GM06990 (cell line): ENCODE data around the gene DOK7.

Experiments
- DNase-seq: peaks from one replicate; pipeline ENCODE4 v3.0.0-alpha.2; 2011; ENCODE audit not compliant: insufficient read length; ENCODE audit errors: extremely low read depth
- H3K27me3 ChIP-seq: replicated peaks from 2 replicates; pipeline ENCODE4 v1.6.0; 2011; ENCODE audit warnings: low read length; ENCODE audit not compliant: control insufficient read depth, insufficient read depth
- H3K36me3 ChIP-seq: 2 replicates; pipeline ENCODE4 v1.5.1; 2011; ENCODE audit warnings: low read length; ENCODE audit not compliant: control insufficient read depth, insufficient read depth
- H3K4me3 ChIP-seq: replicated peaks from 2 replicates; pipeline ENCODE4 v1.5.1; 2011; ENCODE audit warnings: low read depth, mild to moderate bottlenecking, control low read depth, low read length
- CTCF ChIP-seq: IDR thresholded peaks from 2 replicates; pipeline ENCODE4 v1.5.1; 2011; ENCODE audit warnings: low read length, control low read depth, mild to moderate bottlenecking, inconsistent platforms; ENCODE audit not compliant: insufficient read depth, poor library complexity, severe bottlenecking

The DOK7 gene

GRCh38 chr4:3442460-3442958 is 20.6 kb upstream of the DOK7 start:
- H3K36me3 ChIP-seq = no peaks in the 10 kb centered on the region
- no peaks in the 10 kb centered on the region; the same call in 1 of the 2 replicates for H3K27me3 ChIP-seq
- H3K4me3 ChIP-seq = no peak overlapping the region
- no peak for TF ChIP-seq CTCF
- no peak for DNase-seq

GRCh38 chr4:3442959-3443749 is 20.0 kb upstream of the DOK7 start:
- H3K4me3 ChIP-seq = no peak overlapping the region
- H3K36me3 ChIP-seq = no peaks in the 10 kb centered on the region
- DNase-seq = peak; percentile 69
- no peaks in the 10 kb centered on the region; the same call in 1 of the 2 replicates for H3K27me3 ChIP-seq
- TF ChIP-seq CTCF = peak; percentile 99

DNA sequence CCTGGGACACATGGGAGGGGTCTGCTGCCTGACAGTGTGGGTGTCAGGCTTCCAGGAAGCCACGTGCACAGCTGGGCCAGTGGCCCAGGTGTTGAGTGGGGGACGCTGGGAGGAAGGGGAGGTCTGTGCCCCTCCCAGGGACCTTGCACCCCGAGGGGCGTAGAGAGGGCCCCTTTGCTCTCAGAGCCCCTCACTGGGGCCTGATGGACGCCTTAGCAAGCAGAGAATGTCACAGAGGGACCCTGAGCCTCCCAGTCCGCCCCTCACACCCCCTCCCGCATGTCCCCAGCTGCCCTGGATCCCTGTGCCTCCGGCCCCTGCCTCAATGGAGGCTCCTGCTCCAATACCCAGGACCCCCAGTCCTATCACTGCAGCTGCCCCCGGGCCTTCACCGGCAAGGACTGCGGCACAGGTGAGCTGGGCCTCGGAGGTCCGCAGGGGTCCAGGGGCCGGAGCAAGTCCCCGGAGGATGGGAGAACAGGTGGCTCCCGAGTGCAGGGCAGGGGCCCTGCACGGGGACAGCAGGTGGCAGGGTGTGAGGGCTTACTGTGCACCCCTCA is 19.3 kb upstream of the DOK7 start:
- TF ChIP-seq CTCF = no peak

DNA sequence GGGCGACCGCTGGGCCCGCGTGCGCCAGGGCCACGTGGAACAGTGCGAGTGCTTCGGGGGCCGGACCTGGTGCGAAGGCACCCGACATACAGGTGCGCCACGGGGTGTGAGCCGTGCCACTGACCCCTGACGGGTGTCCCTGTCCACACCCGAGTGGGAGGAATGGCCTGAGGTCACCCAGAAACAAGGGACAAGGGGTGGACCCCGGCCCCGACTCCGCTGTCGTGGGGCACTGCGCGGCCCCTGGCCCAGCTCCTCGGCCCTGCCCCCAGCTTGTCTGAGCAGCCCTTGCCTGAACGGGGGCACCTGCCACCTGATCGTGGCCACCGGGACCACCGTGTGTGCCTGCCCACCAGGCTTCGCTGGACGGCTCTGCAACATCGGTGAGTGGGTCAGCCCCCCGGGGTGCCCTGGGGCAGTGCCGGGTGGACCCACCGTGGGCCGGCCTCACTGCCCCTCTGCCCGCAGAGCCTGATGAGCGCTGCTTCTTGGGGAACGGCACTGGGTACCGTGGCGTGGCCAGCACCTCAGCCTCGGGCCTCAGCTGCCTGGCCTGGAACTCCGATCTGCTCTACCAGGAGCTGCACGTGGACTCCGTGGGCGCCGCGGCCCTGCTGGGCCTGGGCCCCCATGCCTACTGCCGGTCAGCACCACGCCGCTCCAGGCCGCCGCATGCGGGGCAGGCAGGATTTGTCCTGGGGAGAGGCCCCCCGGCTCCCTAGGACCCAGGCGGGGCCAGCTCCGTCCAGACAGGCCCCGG is 18.6 kb upstream of the DOK7 start:
- Histone ChIP-seq H3K36me3 (no peaks in the 10 kb centered on the region), H3K27me3 (no peaks in the 10 kb centered on the region; the same call in 1 of the 2 replicates), H3K4me3 (no peak overlapping the region)
- no peak for TF ChIP-seq CTCF
- DNase-seq = no peak

More for the DNA sequence above, 19.3 kb upstream of the DOK7 start:
- DNase-seq = peak; percentile 15
- H3K27me3 ChIP-seq = no peaks in the 10 kb centered on the region; the same call in 1 of the 2 replicates
- H3K4me3 ChIP-seq = no peak overlapping the region
- H3K36me3 ChIP-seq = no peaks in the 10 kb centered on the region

GRCh38 chr4:3445111-3445820 is 17.8 kb upstream of the DOK7 start:
- H3K27me3 ChIP-seq = no peaks in the 10 kb centered on the region; the same call in 1 of the 2 replicates
- no peak for TF ChIP-seq CTCF
- no peaks in the 10 kb centered on the region for H3K36me3 ChIP-seq
- DNase-seq = no peak
- H3K4me3 ChIP-seq = no peak overlapping the region
